Gastrocnemius medialis (tissue), 4 donors: ENCODE measurements around the gene SLC17A7. TPM values are rescaled to one million over a fixed set of nuclear protein-coding genes. Genes with fewer than 3 reads are reported as not detected.

ENCODE experiments used
- ATAC-seq, 2 donors: fragments of 150-250 bp; one replicate each; pipeline ENCODE4 v1.9.1; 2016
- DNase-seq, 2 donors: peaks; one replicate each; pipeline ENCODE4 v3.0.0-alpha.2; 2019
- H3K27ac ChIP-seq, 4 donors: fragments of 200-600 bp; sonication (generic); 1 replicate in 1 of 4; 2 replicates in 3 of 4; pipeline ENCODE4 v1.5.1; 2016 to 2018; ENCODE audit warnings: mild to moderate bottlenecking in 2 of 4, moderate library complexity in 1 of 4
- H3K27me3 ChIP-seq, 3 donors: fragments of 200-600 bp; sonication (generic) in 2 of 3; 1 replicate in 1 of 3; 2 replicates in 2 of 3; pipeline versions ENCODE4 v1.5.1 to v1.6.0; 2016 to 2019; ENCODE audit warnings: mild to moderate bottlenecking in 1 of 3, moderate library complexity in 1 of 3
- H3K36me3 ChIP-seq, 2 donors: fragments of 200-600 bp; sonication (generic) in 1 of 2; one replicate each; pipeline ENCODE4 v1.5.1; 2017 to 2018
- H3K4me1 ChIP-seq, 2 donors: fragments of 200-600 bp; sonication (generic) in 1 of 2; one replicate each; pipeline ENCODE4 v1.5.1; 2016 to 2017; ENCODE audit warnings: mild to moderate bottlenecking in 2 of 2
- H3K4me3 ChIP-seq, 4 donors: fragments of 200-600 bp; sonication (generic) in 3 of 4; 1 replicate in 1 of 4; 2 replicates in 3 of 4; pipeline ENCODE4 v1.5.1; 2016 to 2019; ENCODE audit warnings: mild to moderate bottlenecking in 2 of 4
- H3K9me3 ChIP-seq, 3 donors: fragments of 200-600 bp; sonication (generic) in 2 of 3; 1 replicate in 1 of 3; 2 replicates in 2 of 3; pipeline ENCODE4 v1.5.1; 2016 to 2019
- CTCF ChIP-seq, 5 experiments: fragments of 450-650 bp in 3 of 5; fragments of 200-600 bp in 2 of 5; sonication (generic) in 2 of 5; IDR thresholded peaks in 4 of 5; conservative IDR thresholded peaks in 1 of 5; 1 replicate in 4 of 5; 2 replicates in 1 of 5; pipeline ENCODE4 v1.5.1; 2016 to 2019; ENCODE audit warnings: antibody characterized with exemption in 5 of 5, mild to moderate bottlenecking in 3 of 5, moderate library complexity in 3 of 5
- POLR2A ChIP-seq, 2 donors: fragments of 450-650 bp; IDR thresholded peaks; one replicate each; pipeline ENCODE4 v1.6.1; 2017; ENCODE audit warnings: antibody characterized with exemption in 2 of 2, mild to moderate bottlenecking in 2 of 2, moderate library complexity in 2 of 2
- in situ Hi-C, 4 donors: fragments of 200-750 bp; cut with MboI; loops; one replicate each; pipeline versions ENCODE4 v1.15.0 to v1.8.0; 2017; ENCODE audit warnings: low sequenced_read_pairs in 4 of 4
- intact Hi-C: fragments of 100-400 bp; cut with DNase I; formaldehyde crosslinking; loops from one replicate; pipeline ENCODE4 v1.15.1; 2023; ENCODE audit warnings: low total_unique reads
- total RNA-seq, 4 donors: library from RNA; depleted of rRNA; stranded (reverse); fragments of >200 nt; gene quantifications; one replicate each; pipeline versions ENCODE4 v1.1.0 to v1.2.3, GENCODE V29; 2016

Gene SLC17A7
- total RNA-seq, 4 donors from 2014 or later, result 0.24 to 1.6 (median 0.33) TPM

DNA sequence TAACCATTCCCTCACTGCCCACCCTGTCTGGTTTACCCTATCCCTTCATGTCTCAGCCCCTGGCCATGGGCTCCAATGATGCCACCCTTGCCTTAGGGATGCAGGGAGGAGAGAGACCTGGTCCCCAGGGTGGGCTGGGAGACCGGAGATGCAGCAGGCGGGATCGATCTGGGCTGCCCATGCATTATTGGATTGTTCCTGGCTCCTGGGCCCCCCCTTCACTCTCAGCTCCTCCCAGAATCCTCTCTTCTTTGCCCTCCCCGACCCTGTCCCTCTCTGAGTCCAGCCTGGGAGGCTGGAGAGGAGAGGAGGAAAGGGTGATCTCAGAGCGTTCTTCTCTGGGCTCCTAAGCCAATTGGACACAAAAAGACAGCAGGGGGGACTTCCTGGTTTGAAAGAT, 47.4 kb downstream of the SLC17A7 start:
- Histone ChIP-seq H3K4me1 (no peaks in the 10 kb centered on the region), H3K27ac (no peak overlapping the region), H3K9me3 (no peaks in the 10 kb centered on the region), H3K36me3 (no peaks in the 10 kb centered on the region), H3K27me3 (peaks cover 2 to 5% (median 5%) of the 10 kb centered on the region in 3 donors), H3K4me3 (no peak overlapping the region)
- TF ChIP-seq POLR2A (IDR thresholded peaks at IDR 0.05) (no peak), CTCF (IDR thresholded peaks at IDR 0.05 in 4 of 5, conservative IDR thresholded peaks at IDR 0.05 in 1 of 5) (no peak)
- no peak for ATAC-seq
- DNase-seq, result no peak
- in situ Hi-C loops, result loop anchor here in 3 of 4 donors (5.0 to 25.0 kb wide), 4 partner anchors 48 to 143 kb away; partner anchors contain the start of genes SLC17A7 (in 2 of the 3) and RCN3 (in 1 of the 3)
- intact Hi-C loops, result no loop called here

- peak; percentile 62 to 63 for DNase-seq
- in situ Hi-C loops, result loop anchor here in 3 of 4 donors (5.0 to 25.0 kb wide), 4 partner anchors 51 to 146 kb away; partner anchors contain the start of genes SLC17A7 (in 2 of the 3) and RCN3 (in 1 of the 3)
- H3K36me3 ChIP-seq, result no peaks in the 10 kb centered on the region
- no peak overlapping the region for H3K4me3 ChIP-seq
- no peaks in the 10 kb centered on the region for H3K4me1 ChIP-seq
- peak; percentile 88 to 91 for ATAC-seq
- intact Hi-C loops, result loop anchor here (1.0 kb wide), 1 partner anchor 52 kb away; no protein-coding TSS in a partner anchor
- H3K27me3 ChIP-seq, result peaks cover 0 to 14% (median 7%) of the 10 kb centered on the region in 3 donors
- no peak overlapping the region for H3K27ac ChIP-seq
- no peaks in the 10 kb centered on the region for H3K9me3 ChIP-seq
- TF ChIP-seq CTCF (IDR thresholded peaks at IDR 0.05 in 4 of 5, conservative IDR thresholded peaks at IDR 0.05 in 1 of 5) (peak; percentile 60 to 79 (median 75)), POLR2A (IDR thresholded peaks at IDR 0.05) (no peak)
Observed at GRCh38 chr19:49391581-49392399, 49.5 kb downstream of the SLC17A7 start.

- Histone ChIP-seq H3K4me3 (no peak overlapping the region), H3K4me1 (no peaks in the 10 kb centered on the region), H3K27ac (no peak overlapping the region), H3K36me3 (no peaks in the 10 kb centered on the region), H3K27me3 (peaks cover 0 to 14% (median 7%) of the 10 kb centered on the region in 3 donors), H3K9me3 (no peaks in the 10 kb centered on the region)
- DNase-seq (no peak), ATAC-seq (no peak)
- TF ChIP-seq CTCF (IDR thresholded peaks at IDR 0.05 in 4 of 5, conservative IDR thresholded peaks at IDR 0.05 in 1 of 5) (no peak), POLR2A (IDR thresholded peaks at IDR 0.05) (no peak)
- in situ Hi-C loops, result loop anchor here in 3 of 4 donors (5.0 to 25.0 kb wide), 4 partner anchors 51 to 146 kb away; partner anchors contain the start of genes SLC17A7 (in 2 of the 3) and RCN3 (in 1 of the 3)
- intact Hi-C loops, result no loop called here
Observed at GRCh38 chr19:49390929-49391359, 50.4 kb downstream of the SLC17A7 start.

DNA sequence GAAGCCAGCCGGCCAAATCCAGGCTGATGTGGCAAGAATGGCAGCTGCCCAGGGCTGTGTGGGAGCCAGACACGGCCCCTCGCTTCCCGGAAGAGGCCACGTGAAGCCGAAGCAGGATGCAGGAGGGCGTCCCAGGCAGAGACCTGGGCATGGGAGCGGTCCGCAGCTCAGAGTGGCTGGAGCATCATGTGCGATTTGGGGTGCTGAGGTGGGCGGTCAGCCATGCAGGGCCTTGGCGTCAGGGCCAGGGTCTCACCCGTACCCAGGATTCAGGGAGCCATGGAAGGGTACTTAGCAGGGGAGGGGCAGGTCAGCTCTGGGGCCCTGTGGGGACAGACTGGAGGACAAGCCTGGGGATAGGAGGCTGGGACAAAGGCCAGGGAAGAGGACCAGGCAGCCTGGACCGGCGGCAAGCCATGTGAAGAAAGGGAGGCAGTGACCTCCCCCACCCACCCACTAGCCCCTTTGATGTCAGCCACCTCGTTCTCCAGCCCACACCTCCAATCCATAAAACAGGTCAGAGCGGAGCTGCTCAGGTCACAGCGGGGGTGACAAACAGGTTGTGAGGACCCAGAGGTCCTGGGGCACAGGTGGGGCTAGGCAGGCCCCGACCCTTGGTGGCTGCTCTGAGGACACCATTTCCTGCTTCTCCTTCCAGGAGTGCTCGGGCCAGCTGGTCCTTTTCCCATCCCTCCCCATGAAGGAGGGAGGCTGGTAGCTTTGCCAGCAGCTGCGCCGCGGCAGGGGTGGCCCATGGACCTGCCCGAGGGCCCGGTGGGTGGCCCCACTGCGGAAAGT, 51.0 kb downstream of the SLC17A7 start:
- intact Hi-C loops (no loop called here), in situ Hi-C loops (loop anchor here in 3 of 4 donors (5.0 to 25.0 kb wide), 4 partner anchors 52 to 147 kb away; partner anchors contain the start of genes SLC17A7 (in 2 of the 3) and RCN3 (in 1 of the 3))
- DNase-seq (no peak), ATAC-seq (no peak)
- Histone ChIP-seq H3K9me3 (no peaks in the 10 kb centered on the region), H3K36me3 (no peaks in the 10 kb centered on the region), H3K4me3 (no peak overlapping the region), H3K4me1 (no peaks in the 10 kb centered on the region), H3K27ac (no peak overlapping the region), H3K27me3 (peaks cover 0 to 14% (median 7%) of the 10 kb centered on the region in 3 donors)
- TF ChIP-seq CTCF (IDR thresholded peaks at IDR 0.05 in 4 of 5, conservative IDR thresholded peaks at IDR 0.05 in 1 of 5) (no peak), POLR2A (IDR thresholded peaks at IDR 0.05) (no peak)
